GM12872 (cell line): ENCODE data around the gene IL17B.

ENCODE experiments used
- TF ChIP-seq, protein P1 (sequence below): IDR thresholded peaks from 3 replicates; pipeline ENCODE4 v1.5.1; 2011; ENCODE audit warnings: low read depth, mild to moderate bottlenecking, low read length, moderate library complexity; ENCODE audit not compliant: insufficient read depth

IL17B gene

GRCh38 chr5:149402291-149402690, 23.2 kb upstream of the IL17B start:
- TF ChIP-seq, protein P1, sequence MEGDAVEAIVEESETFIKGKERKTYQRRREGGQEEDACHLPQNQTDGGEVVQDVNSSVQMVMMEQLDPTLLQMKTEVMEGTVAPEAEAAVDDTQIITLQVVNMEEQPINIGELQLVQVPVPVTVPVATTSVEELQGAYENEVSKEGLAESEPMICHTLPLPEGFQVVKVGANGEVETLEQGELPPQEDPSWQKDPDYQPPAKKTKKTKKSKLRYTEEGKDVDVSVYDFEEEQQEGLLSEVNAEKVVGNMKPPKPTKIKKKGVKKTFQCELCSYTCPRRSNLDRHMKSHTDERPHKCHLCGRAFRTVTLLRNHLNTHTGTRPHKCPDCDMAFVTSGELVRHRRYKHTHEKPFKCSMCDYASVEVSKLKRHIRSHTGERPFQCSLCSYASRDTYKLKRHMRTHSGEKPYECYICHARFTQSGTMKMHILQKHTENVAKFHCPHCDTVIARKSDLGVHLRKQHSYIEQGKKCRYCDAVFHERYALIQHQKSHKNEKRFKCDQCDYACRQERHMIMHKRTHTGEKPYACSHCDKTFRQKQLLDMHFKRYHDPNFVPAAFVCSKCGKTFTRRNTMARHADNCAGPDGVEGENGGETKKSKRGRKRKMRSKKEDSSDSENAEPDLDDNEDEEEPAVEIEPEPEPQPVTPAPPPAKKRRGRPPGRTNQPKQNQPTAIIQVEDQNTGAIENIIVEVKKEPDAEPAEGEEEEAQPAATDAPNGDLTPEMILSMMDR, result no peak

DNA sequence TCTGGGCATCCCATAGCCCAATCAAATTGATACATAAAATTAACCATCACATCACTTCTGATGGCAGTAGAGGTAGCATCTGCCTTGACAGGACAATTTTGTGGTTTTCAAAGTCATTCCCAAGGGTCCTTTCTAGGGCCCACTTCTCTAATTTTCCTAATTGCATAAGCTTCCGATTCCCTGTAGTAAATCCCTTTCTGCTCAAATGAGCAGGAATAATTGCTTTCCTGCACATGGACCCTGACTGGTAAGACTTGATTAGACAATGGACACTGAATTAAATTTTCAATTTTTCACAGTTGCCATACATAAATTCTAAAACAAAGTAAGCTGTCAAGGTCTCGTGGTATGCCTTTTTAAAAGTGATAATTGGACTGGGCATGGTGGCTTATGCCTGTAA, 22.0 kb upstream of the IL17B start:
- TF ChIP-seq, protein P1, result no peak

- TF ChIP-seq, protein P1, result no peak
Measured at GRCh38 chr5:149400304-149400703, 21.2 kb upstream of the IL17B start.

DNA sequence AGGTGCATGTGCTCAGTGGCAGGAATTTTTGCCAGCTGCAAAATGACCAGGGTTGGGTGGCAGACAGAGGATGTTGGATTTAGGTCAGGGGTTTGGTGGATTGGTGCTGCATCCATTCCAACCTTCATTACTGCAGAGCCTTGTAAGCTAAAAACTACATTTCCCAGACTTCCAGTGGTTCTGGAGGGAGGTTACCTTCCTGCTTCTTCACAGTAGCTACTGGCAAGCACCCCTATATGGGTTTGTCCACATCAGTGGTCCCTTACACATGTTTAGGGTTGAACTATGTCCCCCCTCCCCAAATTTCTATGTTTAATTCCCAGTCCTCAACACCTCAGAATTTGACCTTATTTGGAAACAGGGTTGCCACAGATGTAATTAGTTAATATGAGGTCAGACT, 20.7 kb upstream of the IL17B start:
- TF ChIP-seq, protein P1, result no peak

DNA sequence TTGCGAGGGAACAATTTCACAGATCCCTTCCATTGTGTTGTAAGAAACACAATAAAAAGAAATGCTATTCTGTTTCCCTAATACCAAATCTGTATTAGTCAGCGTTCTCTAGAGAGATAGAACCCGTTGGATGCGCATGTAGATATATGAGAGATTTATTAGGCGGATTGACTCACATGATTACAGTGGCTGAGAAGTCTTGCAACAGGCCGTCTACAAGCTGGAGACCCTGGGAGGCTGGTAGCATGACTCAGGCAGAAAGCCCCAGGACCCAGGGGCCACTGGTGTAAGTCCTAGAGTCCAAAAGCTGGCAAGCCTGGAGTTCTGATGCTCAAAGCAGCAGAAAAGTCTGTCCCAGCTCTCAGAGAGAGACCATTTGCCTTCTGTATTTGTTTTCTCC, 18.4 kb upstream of the IL17B start:
- TF ChIP-seq, protein P1, result no peak

GRCh38 chr5:149392718-149393117, 13.6 kb upstream of the IL17B start:
- TF ChIP-seq, protein P1, result no peak

- TF ChIP-seq, protein P1, result no peak
Measured at GRCh38 chr5:149391524-149391923, 12.4 kb upstream of the IL17B start.
